GM19467 (cell line): ENCODE measurements around the gene PDSS2.
"Not testable (repeated sequence)": the region's sequence is repeated elsewhere in the genome, so short reads cannot be mapped to it uniquely, and the experiment has no call there.

Experiments
- ATAC-seq: cut with Tn5 transposase; IDR thresholded peaks from one replicate; pipeline ENCODE4 v1.9.1; 2021; ENCODE audit warnings: mild to moderate bottlenecking, moderate library complexity; ENCODE audit not compliant: unreplicated experiment

The PDSS2 gene

GRCh38 chr6:107280001-107280400, 179.4 kb downstream of the PDSS2 start:
- ATAC-seq = not testable (repeated sequence)

GRCh38 chr6:107275330-107275865, 184.0 kb downstream of the PDSS2 start:
- ATAC-seq = no peak

- ATAC-seq = no peak
Observed at GRCh38 chr6:107274288-107274687, 185.1 kb downstream of the PDSS2 start.

- no peak for ATAC-seq
Observed at GRCh38 chr6:107272246-107272645, 187.1 kb downstream of the PDSS2 start.

- ATAC-seq = no peak
Observed at GRCh38 chr6:107271208-107271790, 188.1 kb downstream of the PDSS2 start.

- no peak for ATAC-seq
Observed at GRCh38 chr6:107267634-107268033, 191.7 kb downstream of the PDSS2 start.

- ATAC-seq = no peak
Observed at GRCh38 chr6:107267006-107267405, 192.4 kb downstream of the PDSS2 start.

GRCh38 chr6:107266563-107266962, 192.8 kb downstream of the PDSS2 start:
- no peak for ATAC-seq

- ATAC-seq = no peak
Observed at GRCh38 chr6:107264357-107264840, 195.0 kb downstream of the PDSS2 start.

- no peak for ATAC-seq
Observed at GRCh38 chr6:107259951-107260350, 199.4 kb downstream of the PDSS2 start.

GRCh38 chr6:107248147-107248546, 211.2 kb downstream of the PDSS2 start:
- no peak for ATAC-seq

GRCh38 chr6:107246972-107247615, 212.3 kb downstream of the PDSS2 start:
- no peak for ATAC-seq

GRCh38 chr6:107246249-107246971, 213.0 kb downstream of the PDSS2 start:
- ATAC-seq = no peak

GRCh38 chr6:107244742-107245480, 214.5 kb downstream of the PDSS2 start:
- no peak for ATAC-seq

- no peak for ATAC-seq
Observed at GRCh38 chr6:107244082-107244741, 215.2 kb downstream of the PDSS2 start.

GRCh38 chr6:107243471-107243870, 215.9 kb downstream of the PDSS2 start:
- no peak for ATAC-seq

- no peak for ATAC-seq
Observed at GRCh38 chr6:107237992-107238660, 221.2 kb downstream of the PDSS2 start.

- ATAC-seq = no peak
Observed at GRCh38 chr6:107235511-107235910, 223.9 kb downstream of the PDSS2 start.

- ATAC-seq = no peak
Observed at GRCh38 chr6:107235007-107235406, 224.4 kb downstream of the PDSS2 start.

GRCh38 chr6:107231243-107231642, 228.1 kb downstream of the PDSS2 start:
- no peak for ATAC-seq
